Measurements from ENCODE around the gene KRT4. TPM values are rescaled to one million over a fixed set of nuclear protein-coding genes. Genes with fewer than 3 reads are reported as not detected.

KRT4 gene
- total RNA-seq, 3 donors from 2014 or later (not counting 1 experiment from before 2014, with no cell fraction given), result not detected

DNA sequence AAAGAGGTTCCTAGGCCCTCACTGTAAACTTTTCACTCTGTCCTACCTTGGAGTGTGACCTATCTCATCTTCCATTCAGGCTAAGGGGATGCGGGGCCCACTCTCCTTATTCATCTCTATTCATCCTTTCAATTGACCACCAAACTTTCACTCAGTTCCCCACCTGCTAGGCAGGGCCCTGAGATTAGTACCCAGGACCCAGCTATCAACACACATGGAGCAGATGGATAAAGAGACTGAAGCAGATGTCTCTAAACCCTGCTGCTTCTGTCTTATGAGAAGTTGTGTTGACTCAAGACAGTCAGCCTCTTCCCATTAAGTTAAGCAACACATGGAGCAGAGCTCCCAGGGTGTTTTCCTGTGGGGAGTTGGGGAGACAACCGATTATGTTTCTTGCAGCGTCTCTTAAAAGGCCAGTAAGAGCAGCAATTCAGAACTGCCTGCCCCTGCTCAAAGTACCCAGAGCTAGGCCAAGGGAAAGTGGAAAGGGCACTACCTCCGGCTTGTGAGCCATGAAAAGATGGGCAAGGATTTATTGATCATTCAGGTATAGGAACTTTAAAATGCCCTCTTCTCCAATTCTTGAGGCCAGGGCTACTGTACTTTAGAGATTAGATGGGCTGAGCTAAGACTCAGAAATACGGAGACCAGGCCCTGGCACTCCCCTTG is 47.4 kb downstream of the KRT4 start:
- Mint-ChIP-seq H3K4me3 (no peak overlapping the region), H3K36me3 (no peaks in the 10 kb centered on the region), H3K27me3 (ENCODE audit: low read depth in 2 of 2) (peaks cover 8 to 11% of the 10 kb centered on the region in 2 donors), H3K27ac (no peak overlapping the region), H3K9me3 (no peaks in the 10 kb centered on the region), H3K4me1 (no peaks in the 10 kb centered on the region)
- DNase-seq, result no peak
- no peak for ATAC-seq
- H3K27ac ChIP-seq (ENCODE audit: low read length), result no peak overlapping the region
- H3K9me3 ChIP-seq (ENCODE audit: control insufficient read depth, insufficient read depth, low read length), result peaks cover 6% of the 10 kb centered on the region
- WGBS (ENCODE audit: insufficient coverage), result 95% methylated on average over 5 of the region's 5 CpGs
- no peaks in the 10 kb centered on the region for H3K27me3 ChIP-seq (ENCODE audit: control insufficient read depth, insufficient read depth, low read length)
- no peaks in the 10 kb centered on the region for H3K36me3 ChIP-seq (ENCODE audit: control insufficient read depth, insufficient read depth, low read length)
- intact Hi-C loops (cut with micrococcal nuclease), result no loop called here
- H3K4me3 ChIP-seq (ENCODE audit: low read length), result no peak overlapping the region
- H3K4me1 ChIP-seq (ENCODE audit: control insufficient read depth, insufficient read depth, low read length), result no peaks in the 10 kb centered on the region
- no peak for TF ChIP-seq CTCF (IDR thresholded peaks at IDR 0.05)

DNA sequence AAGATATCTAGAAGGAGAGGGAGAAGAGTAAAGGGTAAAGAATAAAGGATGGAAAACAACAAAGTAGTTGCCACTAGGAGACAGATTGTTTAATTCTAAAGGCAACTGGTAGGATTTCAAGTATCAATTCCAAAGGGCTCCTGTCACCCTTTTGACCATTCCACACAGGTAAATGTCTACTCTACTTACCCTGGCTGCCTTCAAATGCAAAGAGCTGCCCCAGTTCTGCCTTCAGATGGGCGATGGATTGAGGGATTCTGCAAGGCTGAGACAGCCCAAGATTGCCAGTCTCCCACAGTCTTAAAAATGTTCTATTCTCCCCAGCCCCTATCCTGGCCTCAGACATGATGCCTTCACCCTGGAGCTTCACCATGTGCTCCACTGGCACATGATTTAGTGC is 48.2 kb downstream of the KRT4 start:
- WGBS (ENCODE audit: insufficient coverage), result 62% methylated on average over 1 of the region's 1 CpG
- Histone ChIP-seq H3K36me3 (ENCODE audit: control insufficient read depth, insufficient read depth, low read length) (no peaks in the 10 kb centered on the region), H3K27me3 (ENCODE audit: control insufficient read depth, insufficient read depth, low read length) (no peaks in the 10 kb centered on the region), H3K4me1 (ENCODE audit: control insufficient read depth, insufficient read depth, low read length) (no peaks in the 10 kb centered on the region), H3K4me3 (ENCODE audit: low read length) (no peak overlapping the region), H3K27ac (ENCODE audit: low read length) (no peak overlapping the region), H3K9me3 (ENCODE audit: control insufficient read depth, insufficient read depth, low read length) (peaks cover 10% of the 10 kb centered on the region)
- no peak for ATAC-seq
- peaks cover under 1 to 3% of the 10 kb centered on the region in 2 donors for H3K9me3 Mint-ChIP-seq
- peaks cover under 1 to 11% of the 10 kb centered on the region in 2 donors for H3K27me3 Mint-ChIP-seq (ENCODE audit: low read depth in 2 of 2)
- H3K4me3 Mint-ChIP-seq, result no peak overlapping the region
- no peak overlapping the region for H3K27ac Mint-ChIP-seq
- no peaks in the 10 kb centered on the region for H3K36me3 Mint-ChIP-seq
- no peaks in the 10 kb centered on the region for H3K4me1 Mint-ChIP-seq
- intact Hi-C loops (cut with micrococcal nuclease), result no loop called here
- DNase-seq, result no peak
- no peak for TF ChIP-seq CTCF (IDR thresholded peaks at IDR 0.05)

- Mint-ChIP-seq H3K36me3 (no peaks in the 10 kb centered on the region), H3K4me1 (no peaks in the 10 kb centered on the region), H3K9me3 (peaks cover 2 to 7% of the 10 kb centered on the region in 2 donors), H3K4me3 (no peak overlapping the region), H3K27me3 (ENCODE audit: low read depth in 2 of 2) (peaks cover 0 to 8% of the 10 kb centered on the region in 2 donors), H3K27ac (no peak overlapping the region)
- no peak overlapping the region for H3K27ac ChIP-seq (ENCODE audit: low read length)
- H3K9me3 ChIP-seq (ENCODE audit: control insufficient read depth, insufficient read depth, low read length), result peaks cover 20% of the 10 kb centered on the region
- no peaks in the 10 kb centered on the region for H3K36me3 ChIP-seq (ENCODE audit: control insufficient read depth, insufficient read depth, low read length)
- DNase-seq (no peak), ATAC-seq (no peak)
- TF ChIP-seq CTCF (IDR thresholded peaks at IDR 0.05), result no peak
- no peaks in the 10 kb centered on the region for H3K4me1 ChIP-seq (ENCODE audit: control insufficient read depth, insufficient read depth, low read length)
- no peaks in the 10 kb centered on the region for H3K27me3 ChIP-seq (ENCODE audit: control insufficient read depth, insufficient read depth, low read length)
- WGBS (ENCODE audit: insufficient coverage), result 64% methylated on average over 2 of the region's 2 CpGs
- H3K4me3 ChIP-seq (ENCODE audit: low read length), result no peak overlapping the region
- intact Hi-C loops (cut with micrococcal nuclease), result no loop called here
These were observed 49.9 kb downstream of the KRT4 start for GRCh38 chr12:52763991-52764390.

All from natural killer cell (primary cell).